ENCODE data around the gene SFXN5.

SFXN5 gene

GRCh38 chr2:72972352-72973136, 99.0 kb downstream of the SFXN5 start:
- no peak for DNase-seq

- DNase-seq: no peak
Observed at GRCh38 chr2:72971036-72971435, 100.5 kb downstream of the SFXN5 start.

GRCh38 chr2:72969706-72970105, 101.8 kb downstream of the SFXN5 start:
- DNase-seq: no peak

- no peak for DNase-seq
Observed at GRCh38 chr2:72968286-72968685, 103.2 kb downstream of the SFXN5 start.

GRCh38 chr2:72965770-72966450, 105.6 kb downstream of the SFXN5 start:
- no peak for DNase-seq

GRCh38 chr2:72965016-72965415, 106.5 kb downstream of the SFXN5 start:
- no peak for DNase-seq

GRCh38 chr2:72964146-72964525, 107.4 kb downstream of the SFXN5 start:
- DNase-seq: no peak

- peak; percentile 88 for DNase-seq
Observed at GRCh38 chr2:72963423-72964145, 107.9 kb downstream of the SFXN5 start.

GRCh38 chr2:72962911-72963310, 108.6 kb downstream of the SFXN5 start:
- DNase-seq: no peak

GRCh38 chr2:72961853-72962468, 109.6 kb downstream of the SFXN5 start:
- DNase-seq: no peak

GRCh38 chr2:72961036-72961720, 110.3 kb downstream of the SFXN5 start:
- DNase-seq: no peak

- no peak for DNase-seq
Observed at GRCh38 chr2:72959995-72960981, 111.2 kb downstream of the SFXN5 start.

GRCh38 chr2:72959554-72959953, 112.0 kb downstream of the SFXN5 start:
- DNase-seq: no peak

GRCh38 chr2:72958542-72959385, 112.7 kb downstream of the SFXN5 start:
- no peak for DNase-seq

GRCh38 chr2:72956936-72957335, 114.6 kb downstream of the SFXN5 start:
- DNase-seq: no peak

- DNase-seq: no peak
Observed at GRCh38 chr2:72956050-72956395, 115.5 kb downstream of the SFXN5 start.

GRCh38 chr2:72955228-72956049, 116.1 kb downstream of the SFXN5 start:
- DNase-seq: no peak

- DNase-seq: no peak
Observed at GRCh38 chr2:72954376-72955227, 116.9 kb downstream of the SFXN5 start.

GRCh38 chr2:72953976-72954375, 117.5 kb downstream of the SFXN5 start:
- DNase-seq: no peak
